Transverse colon (tissue), 4 donors: ENCODE data around the gene PRKCA. TPM values are rescaled to one million over a fixed set of nuclear protein-coding genes. Genes with fewer than 3 reads are reported as not detected.

ENCODE experiments used
- DNase-seq: peaks from one replicate; pipeline ENCODE4 v3.0.0-alpha.2; 2019
- H3K27ac ChIP-seq, 4 donors: fragments of 200-600 bp; sonication (generic); 2 replicates each; pipeline ENCODE4 v1.5.1; 2016 to 2018; ENCODE audit warnings: inconsistent platforms in 4 of 4
- H3K27me3 ChIP-seq: fragments of 200-600 bp; sonication (generic); 2 replicates; pipeline ENCODE4 v1.5.1; 2017; ENCODE audit warnings: inconsistent platforms
- H3K36me3 ChIP-seq, 4 donors: fragments of 200-600 bp; sonication (generic); 2 replicates each; pipeline ENCODE4 v1.5.1; 2017 to 2019; ENCODE audit warnings: inconsistent platforms in 4 of 4
- H3K4me1 ChIP-seq, 4 donors: fragments of 200-600 bp; sonication (generic); 2 replicates each; pipeline ENCODE4 v1.5.1; 2017 to 2020; ENCODE audit warnings: inconsistent platforms in 4 of 4
- H3K4me3 ChIP-seq, 4 donors: fragments of 200-600 bp; sonication (generic); 1 replicate in 1 of 4; 2 replicates in 3 of 4; pipeline versions ENCODE4 v1.5.1 to v1.6.1; 2017 to 2019; ENCODE audit warnings: inconsistent platforms in 4 of 4
- H3K9me3 ChIP-seq, 2 donors: fragments of 200-600 bp; sonication (generic); 2 replicates each; pipeline ENCODE4 v1.5.1; 2017 to 2019; ENCODE audit warnings: inconsistent platforms in 2 of 2
- CTCF ChIP-seq, 5 experiments: fragments of 200-600 bp in 3 of 5; fragments of 450-650 bp in 2 of 5; sonication (generic) in 3 of 5; IDR thresholded peaks; 1 replicate in 2 of 5; 2 replicates in 3 of 5; pipeline ENCODE4 v1.5.1; 2016 to 2017; ENCODE audit warnings: antibody characterized with exemption in 5 of 5, inconsistent platforms in 3 of 5, mild to moderate bottlenecking in 2 of 5, moderate library complexity in 1 of 5
- EP300 ChIP-seq: sonication (generic); formaldehyde crosslinking; IDR thresholded peaks from one replicate; pipeline ENCODE4 v1.6.1; 2017; ENCODE audit warnings: antibody characterized with exemption, low read depth
- POLR2A ChIP-seq: fragments of 450-650 bp; IDR thresholded peaks from one replicate; pipeline ENCODE4 v1.6.1; 2016; ENCODE audit warnings: antibody characterized with exemption, mild to moderate bottlenecking, moderate library complexity
- POLR2AphosphoS5 ChIP-seq, 3 donors: sonication (generic); formaldehyde crosslinking; IDR thresholded peaks; one replicate each; pipeline ENCODE4 v1.6.1; 2016; ENCODE audit warnings: antibody characterized with exemption in 3 of 3
- WGBS, 2 donors: methylation state at CpG; one replicate each; pipeline ENCODE4 v1.1.5; 2018; ENCODE audit warnings: low coverage in 1 of 2; 5-methylcytosine and 5-hydroxymethylcytosine counted together
- in situ Hi-C, 4 donors: fragments of 200-750 bp; cut with MboI; loops; one replicate each; pipeline versions ENCODE4 v1.15.0 to v1.15.1; 2017; ENCODE audit warnings: low sequenced_read_pairs in 3 of 4, low pct_ligation_motif_present in 1 of 4, low pct_unique_long_range_greater_than_20kb in 1 of 4
- intact Hi-C: fragments of 100-400 bp; cut with DNase I; formaldehyde crosslinking; loops from one replicate; pipeline ENCODE4 v1.15.1; 2023; ENCODE audit warnings: low total_unique reads
- total RNA-seq, 4 donors: library from RNA; depleted of rRNA; stranded (reverse); fragments of >200 nt; gene quantifications; one replicate each; pipeline ENCODE4 v1.1.0, GENCODE V29; 2016

The PRKCA gene
- total RNA-seq, 4 donors from 2014 or later = 16.1 to 49.7 (median 31.7) TPM

GRCh38 chr17:66627985-66628384 lies 325.6 kb downstream of the PRKCA start:
- WGBS, 2 donors = 62 to 67% methylated on average over 1 to 4 of the region's 4 CpGs
- peaks cover 0 to 10% (median 3%) of the 10 kb centered on the region in 4 donors for H3K4me1 ChIP-seq
- H3K36me3 ChIP-seq = no peaks in the 10 kb centered on the region

GRCh38 chr17:66629762-66630161 lies 327.3 kb downstream of the PRKCA start:
- no peak for DNase-seq
- TF ChIP-seq POLR2A (no peak), CTCF (IDR thresholded peaks at IDR 0.05) (no peak), POLR2AphosphoS5 (IDR thresholded peaks at IDR 0.05) (no peak), EP300 (no peak)
- in situ Hi-C loops = no loop called here
- no peak overlapping the region for H3K4me3 ChIP-seq
- intact Hi-C loops = no loop called here
- H3K36me3 ChIP-seq = no peaks in the 10 kb centered on the region
- H3K27ac ChIP-seq = no peak overlapping the region
- H3K4me1 ChIP-seq = peaks cover 0 to 7% (median 3%) of the 10 kb centered on the region in 4 donors
- WGBS, 2 donors = 78 to 80% methylated on average over 3 of the region's 3 CpGs
- H3K27me3 ChIP-seq = no peaks in the 10 kb centered on the region
- no peaks in the 10 kb centered on the region for H3K9me3 ChIP-seq

More at GRCh38 chr17:66627985-66628384, 325.6 kb downstream of the PRKCA start:
- Histone ChIP-seq H3K27ac (peak overlapping the region in 2 of 4 donors; percentile 36 to 61), H3K4me3 (no peak overlapping the region), H3K27me3 (no peaks in the 10 kb centered on the region), H3K9me3 (no peaks in the 10 kb centered on the region)
- no peak for DNase-seq
- TF ChIP-seq POLR2A (no peak), POLR2AphosphoS5 (IDR thresholded peaks at IDR 0.05) (peak in 2 of 3 donors; percentile 36 to 62)
- intact Hi-C loops (no loop called here), in situ Hi-C loops (no loop called here)

- 86 to 94% methylated on average over 1 to 2 of the region's 2 CpGs for WGBS, 2 donors
- H3K4me1 ChIP-seq = peaks cover 0 to 6% (median 2%) of the 10 kb centered on the region in 4 donors
- H3K36me3 ChIP-seq = no peaks in the 10 kb centered on the region
- no peak overlapping the region for H3K4me3 ChIP-seq
- intact Hi-C loops = no loop called here
- H3K27ac ChIP-seq = no peak overlapping the region
- TF ChIP-seq CTCF (IDR thresholded peaks at IDR 0.05) (no peak), POLR2A (no peak), EP300 (no peak)
- no peaks in the 10 kb centered on the region for H3K27me3 ChIP-seq
- H3K9me3 ChIP-seq = no peaks in the 10 kb centered on the region
- no peak for DNase-seq
- in situ Hi-C loops = no loop called here
These were observed 328.0 kb downstream of the PRKCA start for GRCh38 chr17:66630379-66630778.

- H3K9me3 ChIP-seq = no peaks in the 10 kb centered on the region
- no peaks in the 10 kb centered on the region for H3K36me3 ChIP-seq
- H3K27ac ChIP-seq = no peak overlapping the region
- intact Hi-C loops (no loop called here), in situ Hi-C loops (no loop called here)
- H3K27me3 ChIP-seq = no peaks in the 10 kb centered on the region
- no peak for TF ChIP-seq EP300
- no peak for TF ChIP-seq POLR2AphosphoS5 (IDR thresholded peaks at IDR 0.05)
- no peak for TF ChIP-seq CTCF (IDR thresholded peaks at IDR 0.05)
- no peak for TF ChIP-seq POLR2A
- no peak overlapping the region for H3K4me3 ChIP-seq
- H3K4me1 ChIP-seq = peaks cover 0 to 6% (median 2%) of the 10 kb centered on the region in 4 donors
- DNase-seq = no peak
- 85 to 100% methylated on average over 1 to 3 of the region's 3 CpGs for WGBS, 2 donors
These were observed 328.5 kb downstream of the PRKCA start for GRCh38 chr17:66630828-66631472.
